SKM-1 (cell line): Measurements from ENCODE around the gene CNN2.

Experiments
- DNase-seq: peaks from one replicate; lab custom pipeline; 2025; ENCODE audit not compliant: unreplicated experiment; lab: John Stamatoyannopoulos, UW

The CNN2 gene

DNA sequence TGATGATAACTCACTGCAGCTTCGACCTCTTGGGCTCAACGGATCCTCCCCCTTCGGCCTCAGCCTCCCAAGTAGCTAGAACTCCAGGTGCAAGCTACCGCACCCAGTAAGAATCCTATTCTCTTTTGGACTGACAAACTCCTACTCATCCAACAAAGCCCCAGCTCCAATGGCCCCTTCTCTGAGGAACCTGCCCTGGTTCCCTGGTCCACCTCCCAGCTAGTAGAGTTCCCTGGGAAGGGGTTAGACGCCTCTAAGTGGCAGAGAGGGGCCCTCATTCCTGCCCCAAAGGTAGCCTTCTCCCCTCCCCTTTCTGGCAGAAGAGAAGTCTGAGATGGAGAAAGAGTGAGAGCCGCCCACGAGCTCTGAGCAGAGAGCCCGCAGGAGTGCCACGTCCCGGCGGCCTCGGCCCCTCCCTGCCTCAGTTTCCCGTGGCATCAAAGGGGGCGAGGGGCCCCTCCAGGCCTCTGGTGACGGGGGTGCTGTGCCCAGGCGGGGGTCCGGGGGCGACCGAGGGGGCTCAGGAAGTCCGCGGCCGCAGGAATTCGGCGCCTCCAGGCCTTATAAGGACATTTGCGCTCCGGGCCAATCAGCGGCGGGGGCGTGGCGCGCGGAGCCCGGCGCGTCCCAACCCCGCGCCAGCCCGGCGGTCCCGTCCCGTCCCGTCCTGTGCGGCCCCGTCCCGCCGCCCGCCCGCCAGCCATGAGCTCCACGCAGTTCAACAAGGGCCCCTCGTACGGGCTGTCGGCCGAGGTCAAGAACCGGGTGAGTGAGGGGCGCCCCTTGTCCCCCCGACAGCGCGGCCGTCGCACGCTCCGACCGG lies at the start of gene CNN2:
CNN2 (plus strand) TSS at position 649 of the 823 bp plus-strand sequence; CDS start at position 703, 54 bp downstream.
- peak; percentile 29 for DNase-seq

DNA sequence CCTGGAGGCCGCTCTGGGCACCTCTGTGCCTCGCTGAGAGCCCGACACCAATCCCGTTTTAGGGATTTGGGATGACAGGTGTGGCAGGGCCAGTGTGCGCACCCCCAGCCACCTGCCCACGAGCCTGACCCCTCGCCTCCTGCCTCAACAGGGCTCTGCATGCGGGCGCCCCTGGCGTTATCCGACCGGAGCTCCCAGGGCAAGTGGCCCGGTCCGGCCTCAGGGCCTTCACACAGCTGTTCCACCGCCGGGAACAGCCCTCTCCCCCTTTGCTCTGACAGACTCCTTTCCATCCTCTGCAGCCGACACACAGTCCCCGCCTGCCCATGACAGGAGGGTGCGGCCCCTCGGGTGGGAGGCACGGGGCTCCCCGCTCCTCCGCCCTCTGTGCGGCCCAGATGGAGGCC lies 49.3 kb upstream of the CNN2 start:
- no peak for DNase-seq

DNA sequence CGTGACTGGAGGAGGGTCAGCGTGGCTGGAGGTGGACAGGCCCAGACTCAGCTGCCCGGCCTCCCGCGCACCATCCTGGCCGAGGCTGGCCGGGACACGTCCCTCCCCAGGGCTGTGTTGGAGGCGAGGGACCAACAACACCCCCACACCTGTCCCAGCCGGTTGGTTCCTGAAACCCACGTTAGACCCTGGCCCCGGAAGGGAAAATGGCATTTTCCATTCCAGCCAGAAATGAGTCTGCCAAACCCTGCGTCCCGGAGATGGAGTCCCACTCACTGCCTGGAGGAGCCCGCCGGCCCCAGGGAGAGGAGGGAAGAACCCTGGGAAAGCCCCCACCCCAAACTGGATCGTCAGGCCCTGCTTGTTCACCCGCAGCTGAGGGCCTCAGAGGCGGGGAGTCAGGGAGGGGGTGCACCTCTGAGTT lies 47.1 kb upstream of the CNN2 start:
- no peak for DNase-seq

DNA sequence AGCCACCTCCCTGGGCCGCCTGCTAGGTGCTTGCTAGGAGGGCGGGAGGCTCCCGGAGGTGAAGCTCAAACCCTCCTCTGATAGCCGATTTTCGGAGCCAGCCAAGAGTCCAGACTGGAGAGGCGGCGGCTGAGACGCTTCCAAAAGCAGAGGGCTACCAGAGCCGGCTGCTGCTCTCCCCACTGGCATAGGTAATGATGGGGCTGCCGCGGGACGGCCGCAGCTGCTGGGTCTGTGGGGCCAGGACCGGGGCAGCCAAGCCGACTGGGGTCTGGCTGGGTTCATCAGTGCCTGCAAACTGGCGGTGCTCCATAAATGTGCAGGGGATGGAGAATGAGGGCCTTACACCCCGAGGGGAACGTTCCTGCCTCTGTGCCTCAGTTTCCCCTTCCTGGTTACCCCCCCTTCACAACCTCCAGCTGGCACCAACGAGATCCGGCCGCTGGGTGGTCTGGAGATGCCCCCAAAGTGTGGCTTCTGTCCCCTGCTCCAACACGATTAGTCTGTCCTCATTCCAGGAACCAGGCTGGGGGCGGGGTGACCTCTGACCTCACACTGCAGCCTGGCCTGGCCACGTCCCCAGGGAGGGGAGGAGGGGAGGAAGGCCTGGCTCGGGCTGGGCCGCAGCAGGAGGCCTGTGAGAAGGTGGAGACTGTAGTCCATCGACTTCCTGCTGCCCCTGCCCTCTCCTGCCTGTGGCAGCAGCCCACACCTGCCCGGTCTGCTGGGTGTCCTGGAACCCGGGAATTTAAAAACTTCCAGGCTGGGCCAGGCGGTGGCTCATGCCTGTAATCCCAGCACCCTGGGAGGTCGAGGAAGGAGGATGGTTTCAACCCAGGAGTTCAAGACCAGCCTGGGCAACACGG lies 46.0 kb upstream of the CNN2 start:
- no peak for DNase-seq

DNA sequence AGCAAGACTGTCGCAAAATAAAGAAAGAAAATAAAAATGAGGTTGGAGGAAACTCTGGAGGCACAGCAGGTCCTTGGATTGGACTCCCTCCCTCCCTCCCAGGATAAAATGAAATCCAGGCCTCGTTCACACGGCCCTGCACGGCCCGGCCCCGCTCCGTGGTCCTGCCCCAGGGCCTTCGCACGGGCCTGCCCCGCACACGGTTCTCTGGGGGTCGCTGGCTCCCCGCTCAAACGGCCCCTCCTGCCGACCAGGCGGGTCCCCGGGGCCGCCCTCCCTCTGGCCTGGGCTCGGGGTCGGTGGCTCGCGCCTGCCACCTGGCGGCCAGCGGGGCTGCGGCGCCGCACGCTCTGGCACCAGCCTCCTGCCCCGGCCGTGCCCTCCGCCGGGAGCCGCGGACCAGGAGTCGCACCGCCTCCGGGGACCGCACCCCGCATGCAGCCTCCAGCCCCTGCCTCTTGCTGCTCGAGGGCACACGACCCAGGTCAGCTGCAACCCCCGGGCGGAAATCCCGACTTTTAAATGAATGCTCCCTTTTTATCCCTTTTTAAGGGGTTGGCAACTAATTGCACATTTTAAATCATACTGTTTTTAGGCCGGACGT lies 43.7 kb upstream of the CNN2 start:
- DNase-seq: peak; percentile 28

DNA sequence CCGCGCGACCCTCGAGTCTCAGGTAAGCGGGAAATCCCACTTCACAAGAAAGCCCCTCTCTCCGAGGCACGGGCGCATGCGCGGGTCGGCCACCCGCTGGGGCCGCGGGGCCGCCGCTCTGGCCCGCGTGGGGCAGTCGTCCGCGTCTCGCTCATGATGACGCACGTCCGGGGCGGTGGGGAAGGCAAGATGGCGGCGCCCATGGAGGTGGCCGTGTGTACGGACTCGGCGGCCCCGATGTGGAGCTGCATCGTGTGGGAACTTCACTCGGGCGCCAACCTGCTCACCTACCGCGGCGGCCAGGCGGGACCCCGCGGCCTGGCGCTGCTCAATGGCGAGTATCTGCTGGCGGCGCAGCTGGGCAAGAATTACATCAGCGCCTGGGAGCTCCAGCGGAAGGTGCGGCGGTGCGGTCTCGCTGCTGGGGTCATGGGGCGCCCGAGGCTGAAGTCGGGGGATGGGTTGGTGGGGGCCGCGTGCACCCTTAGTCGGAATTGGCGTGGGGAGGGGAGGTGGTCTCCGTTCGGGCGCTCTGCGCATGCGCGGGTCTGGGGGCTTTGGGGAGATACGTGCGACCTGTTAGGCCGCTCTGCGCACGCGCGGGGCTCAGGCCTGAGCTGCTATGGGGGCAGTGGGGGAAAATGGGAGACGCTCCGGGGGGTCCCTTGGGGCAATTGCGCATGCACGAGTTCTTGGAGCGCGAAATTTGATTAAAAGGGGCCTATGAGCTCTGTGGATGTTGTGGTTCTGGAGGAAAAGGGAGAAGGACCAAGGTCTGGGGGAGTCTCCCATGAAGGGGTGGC lies 42.0 kb upstream of the CNN2 start, which contains the start of gene WDR18:
WDR18 (plus strand) TSS at position 181 of the 803 bp plus-strand sequence; CDS start at position 190, 9 bp downstream.
- DNase-seq: peak; percentile 71

DNA sequence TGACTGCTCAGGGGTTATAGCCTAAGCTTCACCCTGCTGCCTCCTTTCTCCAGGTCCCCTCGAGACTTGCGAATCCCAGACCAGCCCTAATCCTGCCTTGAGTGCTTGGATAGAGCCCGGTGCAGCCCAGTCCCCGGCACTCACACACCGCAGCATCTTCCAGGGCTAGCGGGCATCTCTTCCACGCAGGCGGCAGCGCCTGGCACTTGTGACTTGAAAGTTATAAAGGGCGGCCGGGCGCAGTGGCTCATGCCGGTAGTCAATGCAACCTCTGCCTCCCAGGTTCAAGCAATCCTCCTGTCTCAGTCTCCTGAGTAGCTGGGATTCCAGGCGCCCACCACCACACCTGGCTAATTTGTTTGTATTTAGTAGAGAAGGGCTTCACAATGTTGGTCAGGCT lies 40.3 kb upstream of the CNN2 start:
- no peak for DNase-seq

DNA sequence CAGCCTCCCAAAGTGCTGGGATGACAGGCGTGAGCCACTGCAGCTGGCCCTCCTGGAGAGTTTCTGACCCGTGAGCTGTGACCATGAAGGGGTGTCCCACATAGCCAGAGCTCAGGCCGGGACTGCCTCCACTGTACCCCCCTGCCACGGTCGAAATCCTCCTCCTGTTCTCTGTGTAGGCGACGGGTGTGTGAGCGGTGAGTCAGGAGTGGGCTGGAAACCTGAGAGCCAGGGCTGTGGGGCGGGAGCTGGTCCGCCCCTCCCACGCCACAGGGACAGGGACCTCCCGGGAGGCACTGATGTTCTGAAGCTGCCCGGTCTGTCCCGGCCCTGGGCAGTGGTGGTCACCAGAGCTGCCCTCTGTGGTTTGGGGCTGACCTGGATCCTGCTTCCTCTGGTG lies 38.3 kb upstream of the CNN2 start:
- no peak for DNase-seq

DNA sequence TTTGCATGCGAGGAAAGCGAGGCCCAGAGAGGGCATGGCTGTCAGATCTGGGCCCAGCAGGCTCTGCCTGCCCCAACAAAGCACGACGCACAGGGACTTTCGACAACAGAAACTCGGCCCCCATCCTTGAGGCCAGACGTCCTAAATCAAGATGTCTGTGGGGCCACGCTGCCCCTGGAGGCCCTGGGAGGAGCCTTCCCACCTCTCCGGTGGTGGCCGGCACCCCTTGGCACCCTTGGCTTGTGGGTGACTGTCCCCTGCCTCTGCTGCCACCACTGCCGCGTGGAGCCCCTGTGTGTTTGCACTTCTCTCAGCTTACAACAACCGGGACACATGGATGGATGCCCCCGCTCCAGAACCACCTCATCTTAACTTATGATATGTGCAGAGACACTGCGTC lies 37.9 kb upstream of the CNN2 start:
- DNase-seq: no peak

DNA sequence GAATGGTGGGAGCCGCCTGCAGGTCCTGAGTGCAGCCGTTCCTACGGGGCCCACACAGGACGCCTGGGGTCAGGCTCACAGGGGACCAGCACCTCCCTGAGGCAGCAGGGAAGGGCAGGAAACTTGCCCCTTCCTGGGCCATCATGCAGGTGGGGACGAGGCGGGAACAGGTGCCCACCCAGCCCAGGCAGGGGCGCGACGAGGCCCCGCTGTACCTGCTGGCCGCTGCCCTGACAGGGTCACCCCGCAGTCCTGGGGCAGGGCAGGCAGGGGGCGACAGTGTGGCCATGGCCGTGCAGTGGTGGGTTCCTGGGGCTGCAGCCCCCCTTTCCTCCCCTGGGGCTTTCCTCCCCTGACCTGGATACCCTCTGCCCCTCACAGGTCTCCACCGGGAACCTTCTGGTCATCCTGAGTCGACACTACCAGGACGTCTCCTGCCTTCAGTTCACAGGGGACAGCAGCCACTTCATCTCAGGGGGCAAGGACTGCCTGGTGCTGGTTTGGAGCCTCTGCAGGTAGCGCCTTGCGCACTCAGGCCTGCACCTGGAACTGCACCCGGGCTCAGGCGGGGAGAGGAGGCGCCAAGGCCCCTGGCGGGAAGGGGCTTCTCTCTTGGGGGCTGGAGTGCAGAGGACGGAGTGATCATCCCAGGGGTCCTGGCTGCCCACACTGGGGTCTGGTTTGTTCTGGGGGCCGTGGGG lies 36.9 kb upstream of the CNN2 start:
- no peak for DNase-seq

DNA sequence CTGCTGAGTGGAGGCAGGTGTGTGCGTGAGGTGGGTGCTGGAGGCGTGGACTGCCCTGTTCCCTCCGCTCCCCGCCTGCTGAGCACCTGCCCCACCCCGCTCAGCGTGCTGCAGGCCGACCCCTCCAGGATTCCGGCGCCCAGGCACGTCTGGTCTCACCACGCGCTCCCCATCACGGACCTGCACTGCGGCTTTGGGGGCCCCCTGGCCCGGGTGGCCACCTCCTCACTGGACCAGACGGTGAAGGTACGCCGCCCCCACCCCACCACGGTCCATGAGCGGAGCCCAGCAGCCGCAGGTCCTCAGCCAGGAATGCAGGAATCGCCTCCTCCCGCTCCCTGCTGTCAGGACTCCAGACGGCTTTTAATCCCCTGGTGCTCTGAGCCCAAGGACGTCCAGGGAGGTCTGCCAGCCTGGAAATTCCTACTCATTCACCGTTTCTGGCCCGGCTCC lies 36.3 kb upstream of the CNN2 start:
- no peak for DNase-seq

DNA sequence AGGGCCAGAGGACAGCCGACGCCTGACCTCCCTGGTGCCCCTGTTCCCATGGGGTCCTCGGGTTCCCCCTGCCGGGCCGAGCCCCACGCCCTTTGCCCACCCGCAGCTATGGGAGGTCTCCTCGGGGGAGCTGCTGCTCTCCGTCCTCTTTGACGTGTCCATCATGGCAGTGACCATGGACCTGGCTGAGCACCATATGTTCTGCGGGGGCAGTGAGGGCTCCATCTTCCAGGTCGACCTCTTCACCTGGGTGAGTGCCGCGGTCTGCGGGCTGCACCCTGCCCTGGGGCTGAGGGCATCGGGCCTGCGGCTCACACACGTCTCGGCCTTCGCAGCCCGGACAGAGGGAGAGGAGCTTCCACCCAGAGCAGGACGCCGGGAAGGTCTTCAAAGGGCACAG lies 35.7 kb upstream of the CNN2 start:
- no peak for DNase-seq

DNA sequence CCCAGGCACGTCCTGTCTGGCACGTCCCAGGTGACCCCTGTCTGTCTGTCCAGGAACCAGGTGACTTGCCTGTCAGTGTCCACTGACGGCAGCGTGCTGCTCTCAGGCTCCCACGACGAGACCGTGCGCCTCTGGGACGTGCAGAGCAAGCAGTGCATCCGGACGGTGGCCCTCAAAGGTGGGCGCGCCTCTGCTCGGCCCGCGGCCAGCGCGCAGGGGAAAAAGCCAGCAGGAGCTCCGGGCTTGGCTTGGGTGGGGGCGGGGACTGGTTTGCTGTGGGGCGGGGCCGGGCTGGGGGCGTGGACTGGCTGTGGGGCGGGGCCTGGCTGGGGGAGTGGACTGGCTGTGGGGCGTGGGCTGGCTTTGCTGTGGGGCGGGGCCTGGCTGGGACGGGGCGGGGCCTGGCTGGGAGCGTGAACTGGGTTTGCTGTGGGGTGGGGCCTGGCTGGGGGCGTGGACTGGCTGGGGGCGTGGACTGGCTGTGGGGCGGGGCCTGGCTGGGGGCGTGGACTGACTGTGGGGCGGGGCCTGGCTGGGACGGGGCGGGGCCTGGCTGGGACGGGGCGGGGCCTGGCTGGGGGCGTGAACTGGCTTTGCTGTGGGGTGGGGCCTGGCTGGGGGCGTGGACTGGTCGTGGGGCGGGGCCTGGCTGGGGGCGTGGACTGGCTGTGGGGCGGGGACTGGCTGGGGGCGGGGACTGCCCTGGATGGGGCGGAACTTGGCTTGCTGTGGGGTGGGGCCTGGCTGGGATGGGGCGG lies 35.1 kb upstream of the CNN2 start:
- peak; percentile 49 for DNase-seq

DNA sequence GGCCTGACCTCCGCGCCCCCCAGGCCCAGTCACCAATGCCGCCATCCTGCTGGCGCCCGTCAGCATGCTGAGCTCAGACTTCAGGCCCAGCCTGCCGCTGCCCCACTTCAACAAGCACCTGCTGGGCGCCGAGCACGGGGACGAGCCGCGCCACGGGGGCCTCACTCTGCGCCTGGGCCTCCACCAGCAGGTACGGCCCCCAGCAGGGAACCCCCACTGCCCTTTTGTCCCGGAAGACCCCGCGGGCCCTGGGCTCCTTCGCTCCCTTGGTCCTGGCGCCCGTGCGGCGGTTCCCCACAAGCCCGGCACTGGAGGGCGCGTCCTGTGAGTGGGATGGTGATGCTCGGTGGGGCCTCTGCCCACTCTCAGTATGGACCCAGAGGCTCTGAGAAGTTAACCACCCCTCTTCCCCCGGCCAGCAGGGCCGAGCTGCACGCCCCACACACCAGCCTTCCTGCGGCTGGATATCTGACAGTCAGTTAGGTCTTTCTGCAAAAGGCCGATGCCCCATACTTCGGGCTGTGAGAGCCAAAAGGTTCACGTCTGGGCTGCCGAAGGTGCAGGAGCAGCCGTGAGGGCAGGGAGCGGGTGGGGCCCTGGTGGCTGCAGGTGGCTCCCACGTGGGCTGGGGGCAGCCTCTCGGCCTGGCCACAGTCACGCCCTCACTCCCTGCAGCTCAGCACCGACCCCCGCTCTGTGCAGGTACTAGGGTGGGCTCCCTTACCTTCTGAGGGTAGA lies 34.3 kb upstream of the CNN2 start:
- no peak for DNase-seq

DNA sequence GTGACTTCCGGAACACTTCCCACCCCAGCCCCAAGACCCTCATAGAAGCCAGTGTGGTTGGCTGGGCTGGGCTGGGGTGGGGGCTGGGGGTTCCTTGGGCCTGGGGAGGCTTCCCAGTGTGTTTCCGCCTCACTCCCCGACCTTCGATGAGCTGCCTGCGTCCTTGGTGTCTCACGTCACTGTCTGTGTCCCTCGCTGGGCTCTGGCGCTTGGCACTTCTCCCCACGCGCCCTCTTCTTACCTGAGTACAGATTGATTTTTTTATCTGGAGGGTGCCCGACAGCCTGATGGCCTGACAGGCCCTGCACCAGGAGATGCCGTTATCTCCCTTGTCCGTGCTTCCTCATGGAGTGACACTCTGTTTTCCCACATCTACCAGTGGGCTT lies 33.7 kb upstream of the CNN2 start:
- no peak for DNase-seq

DNA sequence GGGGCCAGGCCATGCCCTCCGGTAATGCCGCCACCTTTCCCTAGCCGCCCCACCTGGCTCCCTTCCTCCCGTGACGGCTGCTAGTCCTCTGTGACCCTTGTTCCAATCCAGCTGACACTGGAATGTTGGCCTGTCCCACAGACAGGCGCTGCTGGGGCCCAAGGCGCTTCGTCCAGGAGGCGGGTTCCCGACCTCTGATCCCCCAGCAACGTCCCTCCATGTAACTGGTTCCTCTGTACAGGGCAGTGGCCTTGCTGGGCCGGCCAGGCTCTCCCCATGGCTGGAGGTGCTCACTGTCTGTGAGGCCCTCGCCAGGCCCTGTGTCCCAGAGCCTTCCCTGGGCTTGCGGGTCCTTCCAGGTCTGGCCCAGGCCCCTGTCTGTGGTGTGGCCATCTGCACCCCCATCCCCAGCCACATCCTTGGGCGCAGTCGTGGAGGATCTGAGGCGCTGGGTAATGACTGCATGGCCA lies 33.0 kb upstream of the CNN2 start:
- no peak for DNase-seq

DNA sequence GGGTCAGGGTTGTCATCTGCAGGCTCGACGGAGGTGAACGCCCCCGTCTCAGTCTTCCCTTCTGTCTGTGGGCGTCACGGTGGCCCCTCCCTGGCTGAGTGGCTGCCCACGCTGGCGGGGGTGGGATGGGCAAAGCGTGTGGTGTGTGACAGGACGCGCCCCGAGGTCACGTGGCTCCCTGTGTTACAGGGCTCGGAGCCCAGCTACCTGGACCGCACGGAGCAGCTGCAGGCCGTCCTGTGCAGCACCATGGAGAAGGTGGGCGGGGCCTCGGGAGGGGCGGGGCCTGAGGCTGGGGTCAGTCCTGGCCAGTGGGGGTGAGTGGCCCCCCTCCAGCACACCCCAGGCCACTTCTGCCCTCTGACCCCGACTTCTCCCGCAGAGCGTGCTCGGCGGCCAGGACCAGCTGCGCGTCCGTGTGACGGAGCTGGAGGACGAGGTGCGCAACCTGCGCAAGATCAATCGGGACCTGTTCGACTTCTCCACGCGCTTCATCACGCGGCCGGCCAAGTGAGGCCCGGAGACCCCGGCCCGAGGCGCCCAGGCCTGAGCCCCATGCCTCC lies 32.5 kb upstream of the CNN2 start:
- no peak for DNase-seq

DNA sequence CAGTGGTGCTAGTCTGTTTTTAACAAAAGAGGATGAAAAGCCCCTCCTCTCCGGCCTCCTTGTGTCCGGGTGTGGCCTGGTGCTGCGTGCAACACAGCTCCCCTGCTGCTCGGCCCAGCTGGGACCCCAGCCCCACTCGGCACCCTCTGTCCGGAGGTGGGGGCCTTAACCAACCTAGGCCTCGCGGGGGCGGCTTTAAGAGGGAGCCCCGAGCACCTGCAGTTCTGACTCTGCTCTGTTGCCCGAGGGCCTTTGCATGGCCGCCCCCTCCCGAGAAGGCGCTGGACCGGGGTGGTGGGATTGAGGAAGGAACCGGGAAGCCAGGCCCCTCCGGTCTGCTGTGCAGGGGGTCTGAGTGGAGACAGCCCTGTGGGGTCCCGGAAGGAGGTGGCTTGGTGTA lies 31.9 kb upstream of the CNN2 start:
- no peak for DNase-seq
